Cardiac fibroblast (primary cell): ENCODE measurements around the gene DIP2C.

ENCODE experiments used
- DNase-seq, 2 donors: peaks; one replicate each; pipeline versions ENCODE4 v3.0.0 to v3.0.0-alpha.2; 2010; ENCODE audit warnings: low read depth in 2 of 2
- H3K4me3 ChIP-seq, 2 donors: replicated peaks in 1 of 2; 1 replicate in 1 of 2; 2 replicates in 1 of 2; pipeline ENCODE4 v1.5.1; 2011; ENCODE audit warnings: low read depth in 2 of 2, low read length in 2 of 2, mild to moderate bottlenecking in 2 of 2, moderate library complexity in 1 of 2
- CTCF ChIP-seq: IDR thresholded peaks from one replicate; pipeline ENCODE4 v1.5.1; 2011; ENCODE audit warnings: low read depth, mild to moderate bottlenecking, low read length, inconsistent platforms

The DIP2C gene

GRCh38 chr10:475709-476454 is 213.6 kb downstream of the DIP2C start:
- no peak for TF ChIP-seq CTCF
- DNase-seq = no peak
- no peak overlapping the region for H3K4me3 ChIP-seq

DNA sequence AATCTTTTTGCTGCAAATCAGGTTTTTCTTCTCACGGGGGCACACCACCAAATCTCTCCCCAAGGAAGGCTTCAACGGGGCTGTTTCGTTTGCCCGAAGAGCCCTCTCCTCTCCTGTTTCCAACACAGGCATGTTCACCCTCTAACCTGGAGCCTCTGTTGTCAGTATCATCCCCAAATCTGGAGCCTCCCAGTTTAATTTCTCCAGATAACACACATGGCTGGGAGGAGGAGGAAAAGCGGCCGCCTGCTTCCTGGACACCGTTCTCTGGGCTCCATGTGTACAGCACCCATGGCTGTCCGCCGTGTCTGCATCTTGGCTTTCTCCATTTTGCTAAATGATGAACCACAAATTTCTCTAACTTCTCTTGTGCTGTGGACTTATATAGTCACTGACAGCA is 214.5 kb downstream of the DIP2C start:
- H3K4me3 ChIP-seq = no peak overlapping the region
- TF ChIP-seq CTCF = no peak
- no peak for DNase-seq

- no peak overlapping the region for H3K4me3 ChIP-seq
- TF ChIP-seq CTCF = no peak
- DNase-seq = no peak
These were observed 215.1 kb downstream of the DIP2C start for GRCh38 chr10:474406-474805.

- H3K4me3 ChIP-seq = no peak overlapping the region
- TF ChIP-seq CTCF = no peak
- no peak for DNase-seq
These were observed 217.1 kb downstream of the DIP2C start for GRCh38 chr10:472241-472910.

DNA sequence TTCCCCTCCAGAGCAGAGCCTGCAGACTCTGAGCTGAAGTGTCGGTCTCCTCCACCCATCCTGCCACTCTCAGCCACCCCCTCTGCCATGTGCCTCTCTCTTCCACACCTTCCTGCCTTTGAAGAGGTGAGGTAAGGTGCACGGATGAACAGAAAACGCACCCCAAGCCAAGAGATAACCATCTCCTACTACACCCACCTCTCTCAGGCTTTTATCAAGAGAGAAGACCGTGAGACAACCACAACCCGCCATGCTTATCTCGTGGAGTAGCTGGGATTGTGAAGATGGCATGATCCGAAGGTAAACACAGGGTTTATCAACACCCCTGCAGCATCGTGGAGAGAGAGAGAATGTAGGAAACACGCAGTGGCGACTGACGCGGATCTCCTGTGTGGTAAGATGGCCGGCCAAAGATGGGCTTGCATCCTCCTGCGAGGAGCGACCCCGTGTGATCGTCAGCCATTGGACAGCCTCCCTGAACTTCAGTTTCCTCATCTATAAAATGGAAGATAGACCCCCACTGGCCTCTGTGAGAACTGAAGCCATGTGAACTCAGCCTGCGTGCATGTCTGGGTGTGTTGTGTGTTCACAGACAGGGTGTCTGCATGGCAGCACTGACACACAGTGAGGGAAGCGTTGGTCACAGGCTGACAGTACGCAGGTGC is 219.0 kb downstream of the DIP2C start:
- no peak overlapping the region for H3K4me3 ChIP-seq
- DNase-seq = no peak
- TF ChIP-seq CTCF = no peak

DNA sequence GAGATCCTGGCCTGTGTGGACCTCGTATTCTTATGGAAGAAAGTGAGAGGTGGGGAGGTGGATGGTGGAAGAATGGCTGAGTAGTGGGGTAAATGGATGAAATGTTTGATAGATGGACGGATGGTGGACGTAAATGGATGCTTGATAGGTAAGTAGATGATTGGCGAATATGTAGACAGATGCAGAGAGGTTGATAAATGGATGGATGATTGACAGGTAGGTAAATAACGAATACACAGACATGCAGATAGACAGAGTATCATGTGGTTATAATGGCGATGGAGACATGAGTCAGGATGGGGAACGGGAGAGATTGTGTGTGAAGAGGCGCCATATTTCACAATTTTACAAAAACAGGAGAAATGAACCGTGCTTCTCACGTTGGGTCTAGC is 219.5 kb downstream of the DIP2C start:
- TF ChIP-seq CTCF = no peak
- no peak for DNase-seq
- H3K4me3 ChIP-seq = no peak overlapping the region
